GM18505 (cell line): ENCODE results near the gene ARHGAP15.
A peak's percentile ranks its signal among the peaks of the same experiment; 100 is the strongest.

ENCODE experiments used
- ATAC-seq: cut with Tn5 transposase; IDR thresholded peaks from one replicate; pipeline ENCODE4 v1.9.1; 2021; ENCODE audit not compliant: unreplicated experiment
- POLR2A ChIP-seq: IDR thresholded peaks from 4 replicates; pipeline ENCODE4 v1.6.1; 2011; ENCODE audit warnings: borderline replicate concordance; ENCODE audit not compliant: insufficient read depth, insufficient read length; ENCODE audit errors: extremely low read depth

Gene ARHGAP15

DNA sequence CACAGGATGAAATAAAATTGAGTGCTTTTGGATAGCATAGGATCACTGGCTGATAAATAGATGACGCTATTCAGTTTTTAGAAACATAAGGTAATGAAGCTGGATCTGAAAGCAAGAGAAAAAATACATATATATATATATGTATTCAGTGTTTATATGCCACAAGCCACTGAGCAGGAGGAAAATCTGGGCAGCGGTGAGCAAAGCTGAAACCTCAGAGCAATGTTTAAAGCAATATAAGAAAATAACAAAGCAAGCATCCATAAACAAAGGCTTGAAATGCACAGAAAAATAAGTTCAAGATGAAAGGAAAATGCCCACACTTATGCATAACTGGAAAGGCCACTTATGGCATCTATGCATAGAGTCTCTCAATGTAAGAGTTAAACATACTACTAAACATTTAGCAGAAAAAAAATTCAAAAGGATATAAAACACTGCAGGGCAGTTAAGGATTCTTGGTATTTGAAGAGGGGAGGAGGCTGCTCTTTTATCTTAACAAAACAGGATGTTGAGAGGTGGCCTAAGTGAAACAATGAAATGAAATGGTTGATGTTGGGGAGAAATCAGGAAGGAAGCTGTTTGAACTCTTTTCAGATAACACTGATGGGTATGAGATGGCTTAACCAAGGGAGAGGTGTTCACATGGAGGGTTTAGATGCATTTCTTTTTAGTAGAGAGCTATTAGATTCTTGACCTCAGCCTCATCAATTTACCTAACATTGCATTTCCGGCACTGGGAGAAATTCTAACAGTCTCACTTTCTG lies 129.1 kb downstream of the ARHGAP15 start:
- ATAC-seq: no peak
- TF ChIP-seq POLR2A: no peak

- ATAC-seq: no peak
- no peak for TF ChIP-seq POLR2A
Observed at GRCh38 chr2:143259368-143259958, 130.2 kb downstream of the ARHGAP15 start.

DNA sequence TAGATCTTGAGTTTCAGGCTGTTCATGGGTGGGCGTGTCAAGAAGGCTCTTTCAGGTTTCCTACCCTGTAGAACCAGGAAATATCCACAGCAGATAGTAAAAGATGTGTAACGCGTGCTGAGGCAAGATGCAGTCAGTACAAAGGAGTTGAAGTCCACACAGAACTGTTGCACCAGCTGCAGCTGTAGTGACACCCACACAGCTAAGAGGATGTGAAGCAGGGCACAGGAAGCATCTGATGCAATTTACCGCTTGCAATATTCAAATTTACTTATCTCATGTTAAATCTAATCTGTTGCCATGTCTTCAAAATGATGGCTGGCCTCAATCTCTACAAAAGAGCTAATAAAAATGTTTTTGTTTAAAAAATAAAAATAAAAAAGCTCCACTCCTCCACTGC lies 132.8 kb downstream of the ARHGAP15 start:
- ATAC-seq: peak; percentile 74
- TF ChIP-seq POLR2A: no peak

DNA sequence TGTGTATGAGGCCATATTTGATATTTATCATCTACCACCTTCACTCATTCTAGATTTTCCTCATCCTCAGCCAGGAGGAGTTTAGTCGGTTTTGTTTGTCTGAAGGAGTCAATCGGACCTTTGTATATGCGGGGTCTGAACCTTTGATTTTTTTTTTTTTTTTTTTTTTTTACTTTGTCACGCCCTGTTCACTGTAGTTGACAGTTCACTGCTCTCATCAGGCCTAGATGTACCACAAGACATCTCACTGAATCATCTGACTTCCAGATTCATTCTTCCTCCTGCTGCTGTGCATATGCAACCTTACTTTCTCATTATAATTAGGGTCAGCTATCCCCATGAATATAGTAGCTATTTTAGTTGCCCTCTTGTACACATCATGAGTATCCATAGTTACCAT lies 133.2 kb downstream of the ARHGAP15 start:
- no peak for ATAC-seq
- no peak for TF ChIP-seq POLR2A

DNA sequence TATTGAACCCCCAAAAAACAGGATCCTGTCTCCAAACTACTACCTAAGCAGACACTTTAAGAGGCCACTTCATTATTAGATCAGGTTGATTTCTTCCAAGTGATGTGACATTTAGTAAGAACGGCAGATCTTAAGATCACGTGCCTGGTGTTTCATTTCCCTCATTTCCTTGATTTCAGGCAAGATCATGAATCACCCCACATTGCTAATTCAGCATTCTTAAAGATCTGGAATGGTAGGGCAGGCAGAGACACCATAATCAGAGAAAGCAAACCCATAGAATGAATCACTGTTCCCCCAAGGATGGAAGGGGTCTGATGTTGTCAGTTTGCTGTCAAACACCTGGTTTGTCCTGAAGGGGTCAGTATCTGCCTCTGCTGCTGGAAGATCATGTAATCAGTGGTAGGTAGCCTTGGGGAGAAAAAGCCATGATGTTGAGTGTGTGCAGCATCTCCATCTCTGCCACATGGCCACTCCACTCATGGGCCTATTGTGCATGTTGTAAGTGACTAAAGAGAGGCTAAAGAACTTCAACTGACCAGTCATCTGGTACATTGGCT lies 133.9 kb downstream of the ARHGAP15 start:
- no peak for TF ChIP-seq POLR2A
- ATAC-seq: no peak

DNA sequence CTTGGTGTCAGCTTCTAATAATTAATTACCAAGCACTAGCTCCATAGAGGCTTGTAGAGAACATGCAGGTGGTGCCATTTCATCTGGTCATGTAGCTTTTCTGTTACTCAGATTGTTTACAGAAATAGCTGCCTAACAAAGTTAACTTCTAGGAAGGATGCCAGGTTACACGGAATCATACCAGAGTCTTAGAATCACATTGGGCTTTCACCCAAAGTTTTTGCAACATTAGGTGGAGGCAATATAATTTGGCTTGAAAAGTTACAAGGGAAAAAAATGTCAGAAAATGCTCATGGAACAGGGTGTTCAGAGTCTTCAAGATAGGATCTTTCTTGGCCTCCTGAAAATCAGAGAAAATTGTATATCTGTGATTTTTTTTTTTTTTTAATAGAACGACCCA lies 135.6 kb downstream of the ARHGAP15 start:
- no peak for ATAC-seq
- TF ChIP-seq POLR2A: no peak

DNA sequence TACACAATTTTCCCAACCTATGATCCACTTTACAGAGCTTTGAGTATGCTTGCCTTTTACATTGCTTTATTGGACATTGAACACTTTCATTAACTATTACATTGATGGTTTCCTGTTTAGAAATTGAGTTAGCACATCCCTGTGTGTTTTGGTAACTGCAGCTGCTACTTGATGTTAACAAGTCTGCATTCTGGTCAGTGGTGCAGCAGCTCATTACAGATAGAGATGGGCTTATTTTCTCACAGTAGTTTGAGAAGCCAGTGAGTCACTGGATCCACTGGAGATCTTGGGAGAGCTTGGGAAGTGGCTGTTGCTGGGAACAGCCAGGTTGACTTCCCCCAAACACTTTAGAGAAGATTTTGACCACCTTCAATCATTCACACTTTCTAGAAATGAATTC lies 150.5 kb downstream of the ARHGAP15 start:
- no peak for ATAC-seq
- no peak for TF ChIP-seq POLR2A

GRCh38 chr2:143280097-143280757 lies 151.0 kb downstream of the ARHGAP15 start:
- no peak for TF ChIP-seq POLR2A
- no peak for ATAC-seq

DNA sequence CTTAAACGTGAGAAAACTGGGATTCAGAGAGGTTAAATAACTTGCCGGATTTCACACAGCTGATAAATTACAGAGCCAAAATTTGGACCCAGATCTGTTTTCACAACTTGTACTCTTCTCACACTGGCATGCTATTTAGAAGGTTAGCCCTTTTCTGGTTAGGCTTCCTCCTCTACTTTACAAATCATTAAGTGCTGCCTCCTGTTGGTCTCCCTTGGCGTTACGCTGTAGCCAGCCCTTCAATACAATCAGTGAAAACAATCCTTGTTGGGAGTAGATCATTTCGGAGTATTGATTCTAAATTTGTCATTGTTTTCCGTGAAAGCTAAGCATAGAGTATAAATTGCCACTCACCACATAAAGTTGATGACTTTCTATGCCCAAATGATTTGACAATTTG lies 153.5 kb downstream of the ARHGAP15 start:
- no peak for ATAC-seq
- no peak for TF ChIP-seq POLR2A

DNA sequence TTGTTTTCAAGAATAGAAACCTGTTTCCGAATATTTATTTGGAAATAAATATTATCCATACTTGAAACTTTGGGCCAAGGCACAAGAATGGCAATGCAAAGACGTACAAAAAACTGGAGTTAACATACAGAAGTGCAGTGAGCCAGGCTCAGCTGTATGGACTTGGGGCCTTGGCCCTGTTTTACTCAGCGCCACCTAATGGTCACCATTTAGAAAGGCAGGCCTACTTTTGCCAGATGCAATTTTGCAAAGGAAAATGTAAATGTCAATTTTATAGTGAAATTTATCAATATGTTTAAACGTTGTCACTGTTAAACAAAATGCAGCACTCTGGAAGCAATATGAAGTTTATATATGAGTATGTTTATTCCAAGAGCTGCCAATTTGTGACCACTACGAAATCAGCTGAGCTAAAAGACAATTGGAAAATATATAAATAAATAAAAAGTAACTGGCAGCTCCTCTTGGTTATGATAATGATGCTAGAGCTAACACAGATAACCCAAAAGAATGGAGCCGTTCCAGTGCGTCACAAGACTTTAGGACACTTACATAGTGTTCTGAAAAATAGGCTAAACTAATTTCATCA lies 155.0 kb downstream of the ARHGAP15 start:
- ATAC-seq: peak; percentile 71
- TF ChIP-seq POLR2A: no peak

DNA sequence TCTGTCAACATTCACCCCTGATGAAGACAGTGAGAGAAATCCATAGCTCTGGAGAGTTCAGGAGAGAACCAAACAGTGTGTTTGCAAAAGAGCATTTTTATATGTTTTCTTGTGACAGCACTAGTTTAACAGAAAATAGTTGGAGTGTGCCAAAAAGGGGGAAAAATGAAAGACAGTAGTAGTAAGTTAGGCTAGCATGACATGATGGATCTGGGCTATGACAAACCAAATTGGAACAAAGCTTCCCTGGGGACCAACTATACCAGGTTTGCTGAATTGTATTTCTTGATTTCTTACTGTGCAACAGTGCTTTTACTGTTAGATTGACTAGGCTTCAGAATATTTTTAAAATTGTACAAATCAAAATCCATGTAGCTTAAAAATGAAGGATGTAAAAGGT lies 159.8 kb downstream of the ARHGAP15 start:
- ATAC-seq: no peak
- no peak for TF ChIP-seq POLR2A

GRCh38 chr2:143290221-143290620 lies 161.0 kb downstream of the ARHGAP15 start:
- TF ChIP-seq POLR2A: no peak
- ATAC-seq: no peak

- no peak for ATAC-seq
- TF ChIP-seq POLR2A: no peak
Observed at GRCh38 chr2:143294068-143294467, 164.8 kb downstream of the ARHGAP15 start.
